H1 (cell line): ENCODE data around the gene CELF2. TPM values are rescaled to one million over a fixed set of nuclear protein-coding genes. Genes with fewer than 3 reads are reported as not detected.

Source experiments
- CTCF ChIA-PET: fragments of 300-600 bp; sonication (Branson Sonifier 250); formaldehyde crosslinking; loops from one replicate; lab custom pipeline; 2021; ENCODE audit not compliant: partially characterized antibody; lab: Charles Lee
- POLR2A ChIA-PET: fragments of 300-600 bp; sonication (Branson Sonifier 250); formaldehyde crosslinking; loops from one replicate; lab custom pipeline; 2021; ENCODE audit warnings: inconsistent platforms; ENCODE audit not compliant: partially characterized antibody; lab: Charles Lee
- DNase-seq, 2 experiments: peaks; one replicate each; pipeline versions ENCODE4 v3.0.0 to v3.0.0-alpha.2; 2010 to 2022; ENCODE audit warnings: low spot score in 2 of 2, low read depth in 1 of 2, mixed read lengths in 1 of 2
- FAIRE-seq: peaks from 2 replicates; lab custom pipeline; 2011; peaks lifted over from hg19 to GRCh38; lab: Jason Lieb, UNC
- H2AFZ ChIP-seq: 2 replicates; pipeline ENCODE4 v1.8.1; 2012; ENCODE audit warnings: low read length, inconsistent platforms
- H2AK5ac ChIP-seq: 2 replicates; pipeline ENCODE4 v1.6.1; 2013; ENCODE audit warnings: low read depth, low read length
- H2BK120ac ChIP-seq: replicated peaks from 2 replicates; pipeline ENCODE3; 2013; ENCODE audit warnings: low read depth, low read length, inconsistent platforms
- H2BK12ac ChIP-seq: 2 replicates; pipeline ENCODE4 v1.6.1; 2013; ENCODE audit warnings: low read depth, low read length
- H2BK15ac ChIP-seq: 2 replicates; pipeline ENCODE4 v1.6.1; 2013; ENCODE audit warnings: low read length
- H2BK20ac ChIP-seq: 2 replicates; pipeline ENCODE4 v1.6.1; 2013; ENCODE audit warnings: low read length
- H2BK5ac ChIP-seq: 2 replicates; pipeline ENCODE4 v1.6.1; 2013; ENCODE audit warnings: low read depth, low read length
- H3K14ac ChIP-seq: 2 replicates; pipeline ENCODE4 v1.6.1; 2013; ENCODE audit warnings: inconsistent platforms; ENCODE audit not compliant: insufficient read length
- H3K18ac ChIP-seq: 2 replicates; pipeline ENCODE4 v1.6.1; 2013; ENCODE audit warnings: low read length; ENCODE audit errors: extremely low read depth
- H3K23ac ChIP-seq: 2 replicates; pipeline ENCODE4 v1.6.1; 2013; ENCODE audit warnings: inconsistent platforms; ENCODE audit not compliant: insufficient read length
- H3K23me2 ChIP-seq: 2 replicates; pipeline ENCODE4 v1.6.1; 2013; ENCODE audit warnings: low read depth, low read length
- H3K27ac ChIP-seq: 2 replicates; pipeline ENCODE4 v1.6.1; 2011; ENCODE audit warnings: low read depth, low read length, inconsistent platforms
- H3K27me3 ChIP-seq, 4 experiments: replicated peaks in 1 of 4; 1 replicate in 1 of 4; 2 replicates in 3 of 4; pipeline versions ENCODE4 v1.6.1 to v1.8.1; 2011 to 2013; ENCODE audit warnings: low read length in 3 of 4, mild to moderate bottlenecking in 3 of 4, inconsistent platforms in 2 of 4, mixed read lengths in 2 of 4, moderate library complexity in 1 of 4; ENCODE audit not compliant: control insufficient read depth in 3 of 4, insufficient read depth in 3 of 4; ENCODE audit errors: extremely low read depth in 1 of 4
- H3K36me3 ChIP-seq, 4 experiments: 2 replicates each; pipeline versions ENCODE4 v1.6.1 to v1.8.1; 2011 to 2013; ENCODE audit warnings: mild to moderate bottlenecking in 4 of 4, low read length in 3 of 4, moderate library complexity in 2 of 4, control low read depth in 1 of 4, inconsistent platforms in 1 of 4; ENCODE audit not compliant: insufficient read depth in 4 of 4, control insufficient read depth in 2 of 4
- H3K4ac ChIP-seq: replicated peaks from 2 replicates; pipeline ENCODE3; 2013; ENCODE audit warnings: low read length, low read depth, mixed read lengths, inconsistent platforms; ENCODE audit not compliant: insufficient read length
- H3K4me1 ChIP-seq, 4 experiments: replicated peaks in 1 of 4; 1 replicate in 1 of 4; 2 replicates in 3 of 4; pipeline versions ENCODE4 v1.6.1 to v1.8.1; 2011 to 2013; ENCODE audit warnings: low read length in 3 of 4, inconsistent platforms in 2 of 4, mixed read lengths in 1 of 4; ENCODE audit not compliant: insufficient read depth in 4 of 4, control insufficient read depth in 3 of 4
- H3K4me2 ChIP-seq, 2 experiments: 2 replicates each; pipeline versions ENCODE4 v1.6.1 to v1.8.1; 2011 to 2013; ENCODE audit warnings: low read depth in 2 of 2, low read length in 2 of 2, control low read depth in 1 of 2, inconsistent platforms in 1 of 2, mild to moderate bottlenecking in 1 of 2; ENCODE audit not compliant: insufficient read depth in 1 of 2
- H3K4me3 ChIP-seq, 4 experiments: fragments of 200-600, 300-600 bp in 1 of 4; sonication (generic), shearing (Covaris generic), sonication (Bioruptor Twin) in 1 of 4; 2 replicates each; pipeline versions ENCODE4 v1.5.1 to v1.8.1; 2011 to 2016; ENCODE audit warnings: low read length in 4 of 4, low read depth in 3 of 4, control low read depth in 2 of 4, inconsistent platforms in 2 of 4, mild to moderate bottlenecking in 2 of 4, mixed read lengths in 1 of 4, moderate library complexity in 1 of 4; ENCODE audit not compliant: insufficient read depth in 2 of 4; ENCODE audit errors: extremely low read depth in 1 of 4
- H3K56ac ChIP-seq: replicated peaks from 2 replicates; pipeline ENCODE3; 2013; ENCODE audit warnings: low read depth, mild to moderate bottlenecking, mixed read lengths, low read length, inconsistent platforms; ENCODE audit not compliant: insufficient read length
- H3K79me1 ChIP-seq: 2 replicates; pipeline ENCODE4 v1.6.1; 2013; ENCODE audit warnings: low read depth, low read length, control low read depth
- H3K79me2 ChIP-seq, 2 experiments: 2 replicates each; pipeline versions ENCODE4 v1.6.1 to v1.8.1; 2012 to 2013; ENCODE audit warnings: low read length in 2 of 2, mild to moderate bottlenecking in 2 of 2, inconsistent platforms in 1 of 2; ENCODE audit not compliant: insufficient read depth in 2 of 2, control insufficient read depth in 1 of 2
- H3K9ac ChIP-seq, 4 experiments: replicated peaks in 1 of 4; 1 replicate in 1 of 4; 2 replicates in 3 of 4; pipeline versions ENCODE4 v1.6.1 to v1.8.1; 2011 to 2013; ENCODE audit warnings: low read depth in 3 of 4, low read length in 3 of 4, control low read depth in 2 of 4, mild to moderate bottlenecking in 2 of 4, moderate library complexity in 2 of 4, inconsistent platforms in 1 of 4; ENCODE audit errors: extremely low read depth in 1 of 4
- H3K9me3 ChIP-seq, 2 experiments: 2 replicates each; pipeline versions ENCODE4 v1.6.1 to v1.8.1; 2012 to 2013; ENCODE audit warnings: mild to moderate bottlenecking in 2 of 2, moderate library complexity in 2 of 2, control low read depth in 1 of 2, inconsistent platforms in 1 of 2, low read depth in 1 of 2, low read length in 1 of 2, mixed read lengths in 1 of 2; ENCODE audit not compliant: insufficient read depth in 2 of 2
- H4K20me1 ChIP-seq, 2 experiments: replicated peaks in 1 of 2; 2 replicates each; pipeline versions ENCODE3 to v1.8.1; 2011 to 2013; ENCODE audit warnings: inconsistent platforms in 2 of 2, low read length in 2 of 2, mild to moderate bottlenecking in 1 of 2; ENCODE audit not compliant: insufficient read depth in 2 of 2, control insufficient read depth in 1 of 2
- H4K5ac ChIP-seq: 2 replicates; pipeline ENCODE4 v1.6.1; 2013; ENCODE audit warnings: low read length, low read depth, mixed read lengths, inconsistent platforms; ENCODE audit not compliant: insufficient read length
- H4K8ac ChIP-seq: 2 replicates; pipeline ENCODE4 v1.8.0; 2013; ENCODE audit warnings: mild to moderate bottlenecking, moderate library complexity, low read length, inconsistent platforms; ENCODE audit not compliant: insufficient read depth; ENCODE audit errors: extremely low read depth
- H4K91ac ChIP-seq: replicated peaks from 2 replicates; pipeline ENCODE3; 2013; ENCODE audit warnings: low read length, mixed read lengths, inconsistent platforms; ENCODE audit not compliant: insufficient read length
- EGR1 ChIP-seq: IDR thresholded peaks from 2 replicates; pipeline ENCODE4 v1.6.1; 2011; ENCODE audit warnings: low read depth, low read length, borderline replicate concordance
- EZH2 ChIP-seq: fragments of 200-600 bp; sonication (generic); IDR thresholded peaks from 2 replicates; pipeline ENCODE4 v1.7.1; 2012; ENCODE audit warnings: low read depth, mild to moderate bottlenecking, moderate library complexity, low read length, inconsistent platforms; ENCODE audit not compliant: severe bottlenecking
- HDAC2 ChIP-seq, 2 experiments: fragments of 300-600 bp in 1 of 2; sonication (generic) in 1 of 2; IDR thresholded peaks; 2 replicates each; pipeline ENCODE4 v1.6.1; 2011 to 2012; ENCODE audit warnings: low read depth in 2 of 2, low read length in 2 of 2, mild to moderate bottlenecking in 2 of 2, moderate library complexity in 2 of 2, borderline replicate concordance in 1 of 2, inconsistent platforms in 1 of 2
- MAFK ChIP-seq: IDR thresholded peaks from 2 replicates; pipeline ENCODE4 v1.6.1; 2012; ENCODE audit warnings: low read depth, mild to moderate bottlenecking, improper control_type of control experiment, low read length
- NRF1 ChIP-seq: IDR thresholded peaks from 2 replicates; pipeline ENCODE4 v1.6.1; 2011; ENCODE audit warnings: mild to moderate bottlenecking, low read depth, low read length, improper control_type of control experiment
- POU5F1 ChIP-seq: IDR thresholded peaks from 2 replicates; pipeline ENCODE4 v1.6.1; 2011; ENCODE audit warnings: low read depth, mild to moderate bottlenecking, low read length, moderate library complexity
- RFX5 ChIP-seq: IDR thresholded peaks from 2 replicates; pipeline ENCODE4 v1.6.1; 2011; ENCODE audit warnings: low read depth, low read length, improper control_type of control experiment, borderline replicate concordance
- SIRT6 ChIP-seq: IDR thresholded peaks from one replicate; pipeline ENCODE4 v1.7.1; 2012; ENCODE audit warnings: low read length, inconsistent platforms
- SIX5 ChIP-seq: IDR thresholded peaks from 2 replicates; pipeline ENCODE4 v1.6.1; 2011; ENCODE audit warnings: mild to moderate bottlenecking, low read depth, low read length
- SRF ChIP-seq: IDR thresholded peaks from 2 replicates; pipeline ENCODE4 v1.6.1; 2011; ENCODE audit warnings: mild to moderate bottlenecking, low read depth, low read length, moderate library complexity
- SUZ12 ChIP-seq: fragments of 200-600 bp; sonication (generic); IDR thresholded peaks from 2 replicates; pipeline ENCODE4 v1.6.1; 2012; ENCODE audit warnings: mild to moderate bottlenecking, inconsistent platforms, low read length, moderate library complexity, mixed read lengths
- TAF1 ChIP-seq: IDR thresholded peaks from 2 replicates; pipeline ENCODE4 v1.6.1; 2011; ENCODE audit warnings: mild to moderate bottlenecking, low read depth, low read length
- YY1 ChIP-seq: IDR thresholded peaks from 2 replicates; pipeline ENCODE4 v1.6.1; 2011; ENCODE audit warnings: low read depth, mild to moderate bottlenecking, low read length
- WGBS, 2 experiments: shearing (Covaris generic) in 1 of 2; methylation state at CpG; one replicate each; pipeline versions ENCODE4 v1.1.6 to v1.1.7; 2013 to 2015; ENCODE audit warnings: low lambda C conversion rate in 2 of 2, mixed read lengths in 2 of 2, inconsistent platforms in 1 of 2, low coverage in 1 of 2, missing lambda C conversion rate in 1 of 2; ENCODE audit not compliant: insufficient replicate concordance in 2 of 2, insufficient coverage in 1 of 2, insufficient read length in 1 of 2; ENCODE audit errors: extremely low coverage in 1 of 2, missing lambda C conversion rate in 1 of 2; 5-methylcytosine and 5-hydroxymethylcytosine counted together
- polyA plus RNA-seq, 7 experiments: library from polyadenylated mRNA; depleted of rRNA in 3 of 7; stranded (reverse) in 5 of 7; unstranded in 2 of 7; fragments of >200 nt in 5 of 7; fragments of 200-250 nt in 2 of 7; gene quantifications; 1 replicate in 5 of 7; 2 replicates in 1 of 7; 4 replicates in 1 of 7; pipeline versions ENCODE4 v1.2.1 to v1.2.3, GENCODE V29; 2011 to 2013; ENCODE audit warnings: missing spikeins in 2 of 7, mixed read lengths in 2 of 7
- total RNA-seq: library from RNA; stranded (reverse); fragmentation: NEBNext Ultra II Directional; extraction: Animal tissue kit (Norgen Biotek cat#: 25700); gene quantifications from 2 replicates; pipeline ENCODE4 v1.2.1, GENCODE V29; 2021
- TF ChIP-seq, protein P1 (sequence below): IDR thresholded peaks from 2 replicates; pipeline ENCODE4 v1.6.1; 2012; ENCODE audit warnings: inconsistent platforms

Gene CELF2
- total and polyA plus RNA-seq, 2 of the 8 experiments (the other 6 are each of a cell fraction or from before 2014, with no cell fraction given) = 18.3 to 22.7 TPM

- Histone ChIP-seq H4K91ac (no peak overlapping the region), H4K8ac (no peak overlapping the region), H3K23ac (no peak overlapping the region), H2BK15ac (no peak overlapping the region), H3K14ac (no peak overlapping the region), H3K27ac (no peak overlapping the region), H3K4me1 (peaks cover 0 to 19% (median 15%) of the 10 kb centered on the region in 4 experiments; a peak in 6 of 7 replicates), H3K56ac (no peak overlapping the region), H3K23me2 (no peaks in the 10 kb centered on the region), H3K36me3 (no peaks in the 10 kb centered on the region), H2BK5ac (no peak overlapping the region), H4K20me1 (no peaks in the 10 kb centered on the region), H3K4ac (no peak overlapping the region), H4K5ac (no peak overlapping the region), H3K18ac (no peak overlapping the region), H3K9ac (no peak overlapping the region), H2AFZ (no peak overlapping the region), H3K79me1 (no peaks in the 10 kb centered on the region; the same call in 1 of the 2 replicates), H2BK120ac (no peak overlapping the region), H3K4me2 (no peak overlapping the region)
- POLR2A ChIA-PET = no interaction called here
- WGBS, 2 experiments = 87% methylated on average over 12 of the region's 12 CpGs; no CpG with 5 or more reads in 1 of the 2 experiments
- no peak for DNase-seq
- CTCF ChIA-PET = interaction anchor here (1.8 kb wide), 2 partner anchors 11 to 60 kb away, joined by 5 to 6 read pairs; no protein-coding TSS in a partner anchor
- TF ChIP-seq SIRT6 (no peak), HDAC2 (IDR thresholded peaks at IDR 0.05; ENCODE audit: borderline replicate concordance in 1 of 2, low read depth in 2 of 2, low read length in 2 of 2) (no peak), NRF1 (no peak), EZH2 (no peak), RFX5 (no peak), SRF (no peak), EGR1 (no peak), YY1 (no peak), SUZ12 (no peak), TAF1 (no peak), SIX5 (no peak), MAFK (no peak), POU5F1 (no peak)
- TF ChIP-seq, protein P1, sequence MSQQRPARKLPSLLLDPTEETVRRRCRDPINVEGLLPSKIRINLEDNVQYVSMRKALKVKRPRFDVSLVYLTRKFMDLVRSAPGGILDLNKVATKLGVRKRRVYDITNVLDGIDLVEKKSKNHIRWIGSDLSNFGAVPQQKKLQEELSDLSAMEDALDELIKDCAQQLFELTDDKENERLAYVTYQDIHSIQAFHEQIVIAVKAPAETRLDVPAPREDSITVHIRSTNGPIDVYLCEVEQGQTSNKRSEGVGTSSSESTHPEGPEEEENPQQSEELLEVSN = no peak
- TF ChIP-seq, all 59 proteins: peak for 0
- no peak for FAIRE-seq
- Histone ChIP-seq H2AK5ac (no peak overlapping the region), H3K27me3 (no peaks in the 10 kb centered on the region), H3K9me3 (no peaks in the 10 kb centered on the region), H3K4me3 (no peak overlapping the region), H2BK20ac (no peak overlapping the region), H3K79me2 (no peaks in the 10 kb centered on the region), H2BK12ac (no peak overlapping the region)
Observed at GRCh38 chr10:11156480-11156879, 138.8 kb downstream of the CELF2 start.
